HG02623 (cell line): ENCODE measurements around the gene C14orf132.

Experiments used
- ATAC-seq: cut with Tn5 transposase; IDR thresholded peaks from one replicate; pipeline ENCODE4 v1.9.1; 2021; ENCODE audit warnings: moderate library complexity; ENCODE audit not compliant: unreplicated experiment

Gene C14orf132

DNA sequence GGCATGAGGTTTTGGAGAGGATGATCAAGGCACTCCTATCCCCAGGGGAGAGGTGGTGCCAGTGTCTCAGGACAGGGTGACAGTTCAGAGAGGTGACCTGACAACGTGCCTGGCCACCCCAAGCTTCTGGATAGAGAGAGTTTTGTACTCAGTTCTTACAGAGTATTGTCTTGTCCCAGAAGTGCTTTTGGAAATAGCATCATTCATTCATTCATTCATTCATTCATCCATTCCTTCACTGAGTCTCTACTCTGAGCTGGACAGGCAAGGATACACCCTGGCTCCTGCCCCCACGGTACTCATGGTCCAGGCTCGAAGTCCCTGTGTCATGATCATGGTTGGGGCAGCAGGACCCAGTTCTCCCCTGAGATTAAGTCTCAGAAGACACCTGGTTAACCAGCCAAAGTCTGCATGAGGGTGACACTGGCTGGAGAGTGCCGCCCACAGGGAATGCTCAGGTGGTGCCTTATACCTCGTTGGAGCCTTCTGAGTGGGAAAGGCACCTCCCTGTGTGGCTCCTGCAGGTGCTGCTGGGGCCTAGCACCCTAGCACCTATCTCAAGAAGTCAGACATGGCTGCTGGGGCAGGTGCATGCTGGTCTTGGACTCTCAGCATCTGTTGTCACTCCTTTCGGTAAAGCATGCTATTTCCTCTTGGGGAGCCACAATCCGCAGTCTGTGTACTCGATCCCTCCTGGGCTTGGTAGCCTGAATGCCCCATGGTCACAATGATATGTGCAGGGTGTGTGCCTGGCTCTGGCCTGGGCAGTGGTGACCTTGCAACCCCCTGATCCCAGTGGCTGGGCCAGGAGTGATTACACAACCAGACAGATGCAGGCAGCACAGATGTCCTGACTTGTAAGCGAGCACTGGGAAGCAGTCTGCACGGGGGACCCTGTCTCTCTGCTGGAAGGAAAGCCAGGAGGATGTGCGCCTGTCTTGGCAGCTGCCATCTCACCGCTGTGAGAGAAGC lies 57.8 kb downstream of the C14orf132 start:
- ATAC-seq = no peak

DNA sequence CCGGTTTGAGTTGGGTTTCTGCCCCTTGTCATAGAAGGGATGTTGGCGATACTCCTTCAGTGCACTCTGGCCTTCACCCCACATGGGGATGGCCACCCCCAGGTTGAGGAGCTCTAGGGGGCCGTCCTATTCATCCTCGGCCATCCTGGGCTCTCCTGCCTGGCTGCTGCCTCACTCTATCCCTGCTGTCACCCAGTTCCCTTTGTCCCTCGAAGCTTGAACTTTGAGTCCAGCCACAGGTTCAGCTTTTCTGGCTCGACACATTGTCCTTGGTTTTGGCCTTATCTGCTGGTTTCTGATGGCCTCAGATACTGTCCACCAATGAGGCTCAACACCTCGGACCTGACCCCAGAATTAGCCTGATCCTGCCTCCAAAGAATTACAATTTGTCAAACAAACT lies 58.6 kb downstream of the C14orf132 start:
- no peak for ATAC-seq

GRCh38 chr14:96098309-96098998 lies 59.3 kb downstream of the C14orf132 start:
- ATAC-seq = no peak

GRCh38 chr14:96098999-96099335 lies 59.8 kb downstream of the C14orf132 start:
- ATAC-seq = no peak

DNA sequence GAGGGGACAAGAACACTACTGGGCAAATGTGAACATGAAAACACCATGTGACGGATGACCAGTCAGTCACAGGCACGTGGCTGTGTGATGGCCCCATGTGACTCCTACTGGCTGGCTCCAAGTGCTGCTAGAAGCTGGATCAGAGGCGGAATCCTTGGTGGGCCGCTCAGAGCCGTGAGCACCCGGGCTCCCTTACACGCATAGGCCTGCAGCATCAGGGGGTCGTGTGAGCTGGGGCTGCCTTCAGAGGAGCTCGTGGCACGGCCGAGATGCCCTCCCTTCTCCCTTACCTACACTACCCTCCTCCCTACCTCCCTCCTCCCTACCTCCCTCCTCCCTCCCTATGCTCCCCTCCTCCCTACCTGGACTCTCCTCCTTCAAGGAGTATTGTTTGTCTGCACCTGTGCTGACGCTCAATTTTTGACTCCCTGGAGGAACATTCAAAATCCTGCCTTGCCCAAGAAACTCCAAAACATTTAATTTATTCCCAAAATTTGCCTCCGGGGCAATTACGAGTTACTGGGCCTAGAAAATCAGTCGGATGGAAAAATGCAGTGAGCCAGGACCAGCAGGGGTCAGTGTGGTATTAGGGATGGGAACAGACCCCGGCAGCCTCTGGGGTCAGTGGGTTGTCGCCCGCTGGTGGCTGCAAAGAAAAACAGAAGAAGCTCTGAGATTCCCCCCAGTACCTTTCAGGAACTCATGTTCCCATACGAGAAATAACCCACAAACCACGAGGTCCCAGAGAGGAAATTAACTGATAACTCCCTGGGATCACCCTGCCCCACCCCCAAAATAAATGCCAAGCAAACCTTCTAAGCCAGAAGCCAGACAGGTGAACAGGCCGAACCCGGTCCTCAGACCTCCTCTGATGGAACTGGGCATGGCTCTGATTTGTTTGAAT lies 61.3 kb downstream of the C14orf132 start:
- no peak for ATAC-seq

- ATAC-seq = no peak
These were observed 63.1 kb downstream of the C14orf132 start for GRCh38 chr14:96102081-96102856.

- no peak for ATAC-seq
These were observed 63.9 kb downstream of the C14orf132 start for GRCh38 chr14:96103075-96103474.

- no peak for ATAC-seq
These were observed 64.6 kb downstream of the C14orf132 start for GRCh38 chr14:96103560-96104460.

DNA sequence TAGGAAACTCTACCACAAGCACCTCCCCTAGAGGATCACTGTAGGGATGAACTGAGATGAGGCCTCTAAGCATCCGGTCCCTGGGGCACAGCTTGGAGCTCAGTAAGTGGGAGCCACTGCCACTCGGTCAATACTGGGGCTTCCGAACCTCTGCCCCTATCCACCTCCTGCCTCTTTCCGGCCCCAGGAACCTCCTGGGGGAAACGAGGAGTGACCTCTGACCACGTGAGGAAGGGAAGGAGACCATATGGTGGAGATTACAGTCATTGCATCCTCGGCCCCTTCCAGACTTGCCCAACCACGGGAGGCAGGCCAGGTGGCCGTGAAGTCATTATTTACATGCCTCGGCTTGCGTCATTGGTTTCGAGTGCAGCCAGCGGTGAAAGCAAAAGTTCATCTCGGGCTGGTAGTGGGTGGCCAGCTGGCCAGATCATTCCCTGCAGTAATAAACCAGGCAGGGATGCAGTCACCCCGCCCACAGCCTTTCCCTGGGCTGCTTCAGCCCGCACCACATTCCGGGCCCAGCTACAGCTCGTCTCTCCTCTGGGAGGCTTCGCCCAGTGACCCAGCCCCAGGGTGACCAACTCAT lies 65.4 kb downstream of the C14orf132 start:
- ATAC-seq = no peak

DNA sequence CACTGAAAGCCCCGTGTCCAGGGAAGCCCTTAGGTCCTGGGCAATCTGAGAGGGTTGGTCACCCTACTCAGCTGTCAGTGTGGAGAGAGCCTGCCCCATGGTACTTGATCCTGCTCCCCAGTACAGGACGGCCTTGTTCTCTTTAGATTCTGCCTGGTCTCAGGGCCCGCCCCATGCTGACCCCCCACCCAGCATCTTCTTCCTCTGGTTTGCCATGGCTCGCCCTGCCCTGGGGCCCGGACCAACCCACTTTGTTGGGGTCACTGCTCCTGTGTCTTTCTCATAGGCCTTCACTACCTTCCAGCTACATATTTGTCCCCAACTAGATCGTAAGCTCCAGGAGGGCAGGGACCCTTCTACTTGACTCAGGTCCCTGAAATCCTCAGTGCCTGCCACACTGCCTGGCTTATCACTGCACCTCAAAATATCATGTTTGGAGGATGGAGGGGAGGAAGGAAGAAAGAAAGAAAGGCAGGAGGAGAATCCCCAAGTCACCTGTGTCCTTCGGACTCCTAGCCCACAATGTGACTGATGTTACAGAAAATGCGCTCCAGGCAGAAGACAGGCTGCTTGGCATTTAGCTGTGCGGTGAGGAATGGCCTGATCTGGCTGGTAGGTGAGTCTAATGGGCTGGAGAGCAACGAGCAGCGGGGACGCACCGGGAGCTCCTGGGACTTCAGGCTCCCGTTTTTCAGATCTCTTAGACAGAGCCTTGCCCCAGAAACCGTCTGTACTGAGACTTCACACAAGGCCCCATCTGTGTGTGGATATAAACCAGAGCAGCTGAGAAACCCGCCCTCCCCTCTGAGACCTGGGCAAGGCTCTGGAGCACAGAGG lies 66.1 kb downstream of the C14orf132 start:
- ATAC-seq = no peak

GRCh38 chr14:96105926-96106441 lies 66.8 kb downstream of the C14orf132 start:
- no peak for ATAC-seq

- ATAC-seq = no peak
These were observed 67.7 kb downstream of the C14orf132 start for GRCh38 chr14:96106891-96107290.

DNA sequence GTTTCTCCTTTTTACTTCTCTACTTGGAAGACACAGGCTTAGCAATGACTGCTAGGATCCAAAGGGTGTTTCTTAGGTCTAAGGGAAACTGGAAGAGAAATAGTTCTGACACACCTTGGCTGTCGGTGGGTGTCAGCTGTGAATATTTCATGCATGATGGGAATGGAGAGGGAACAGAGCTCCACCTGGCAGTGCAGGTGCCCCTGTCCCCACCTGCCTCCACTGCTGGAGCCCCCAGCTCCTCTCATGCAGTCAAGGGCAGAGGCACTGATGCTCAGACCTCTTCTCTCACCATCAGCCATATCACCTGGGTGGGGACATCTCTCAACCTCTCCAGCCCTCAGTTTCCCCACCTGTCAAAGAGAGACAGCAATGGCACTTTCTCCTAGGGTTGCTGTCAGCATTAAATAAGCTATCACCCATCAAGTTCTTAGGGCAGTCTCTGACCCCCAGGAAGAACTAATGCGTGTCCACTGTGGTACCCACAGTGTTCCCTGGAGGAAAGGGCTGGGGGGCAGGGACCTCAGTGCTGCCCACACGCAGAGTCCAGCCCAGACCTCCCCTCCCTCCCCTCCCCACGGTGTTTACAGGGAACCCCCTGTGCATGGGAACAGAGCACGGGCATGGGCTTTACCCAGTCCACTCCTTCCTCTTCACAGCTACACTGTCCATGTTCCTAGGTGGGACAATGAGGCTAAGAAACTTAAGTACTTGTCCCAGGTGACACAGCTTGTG lies 69.1 kb downstream of the C14orf132 start:
- no peak for ATAC-seq

DNA sequence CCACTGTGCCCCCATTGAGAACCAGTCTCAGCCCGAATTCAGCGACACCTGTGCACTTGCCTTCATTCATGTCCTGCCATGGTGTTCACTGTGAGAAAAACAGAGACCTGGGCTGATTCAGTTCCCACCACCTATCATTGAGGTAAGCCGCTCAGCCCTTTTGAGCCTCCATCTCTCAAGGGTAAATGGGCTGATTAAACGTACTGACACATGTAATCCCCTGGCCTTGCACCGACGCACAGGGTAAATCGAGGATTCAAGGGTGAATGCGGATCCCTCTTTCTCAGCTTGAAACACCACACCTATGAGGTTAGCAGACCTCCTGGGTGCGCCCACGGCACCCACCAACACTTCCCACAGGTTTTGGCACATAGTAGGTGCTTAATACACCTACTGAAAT lies 69.7 kb downstream of the C14orf132 start:
- ATAC-seq = no peak

DNA sequence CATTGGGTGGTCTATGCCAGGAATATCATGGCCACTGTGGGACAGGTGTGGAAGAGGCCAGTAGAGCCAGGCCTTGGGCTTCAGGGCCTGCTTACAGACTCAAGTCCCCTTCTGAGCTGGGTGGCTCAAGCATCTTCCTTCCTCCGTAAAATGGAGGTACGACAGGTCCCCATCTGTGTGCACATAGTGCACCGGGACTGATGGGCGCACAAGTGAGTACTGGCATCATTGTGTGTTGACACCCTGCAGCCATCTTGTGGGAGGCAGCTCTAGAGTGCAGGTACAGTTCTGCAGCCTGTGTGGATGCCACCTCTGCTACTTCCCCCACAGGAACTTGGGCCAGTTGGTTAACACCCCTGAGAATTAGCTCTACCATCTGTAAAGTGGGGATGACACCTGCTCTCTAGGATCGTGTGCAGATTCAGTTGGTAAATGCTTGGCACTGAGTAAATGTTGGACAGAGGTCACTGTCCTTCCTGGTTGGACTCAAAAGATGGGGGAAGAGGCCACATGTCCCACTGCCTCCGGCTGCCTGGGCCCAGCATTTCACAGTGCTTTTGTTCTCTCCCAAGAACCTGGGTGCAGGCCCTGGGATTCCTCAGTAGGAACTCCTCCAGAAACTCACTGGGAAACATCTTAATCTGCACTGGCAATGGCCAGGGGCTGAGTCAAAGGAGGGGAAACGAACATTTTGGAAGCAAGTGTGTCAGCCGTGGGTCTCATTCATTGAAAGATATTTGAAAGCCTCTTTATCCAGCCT lies 70.6 kb downstream of the C14orf132 start:
- ATAC-seq = no peak

DNA sequence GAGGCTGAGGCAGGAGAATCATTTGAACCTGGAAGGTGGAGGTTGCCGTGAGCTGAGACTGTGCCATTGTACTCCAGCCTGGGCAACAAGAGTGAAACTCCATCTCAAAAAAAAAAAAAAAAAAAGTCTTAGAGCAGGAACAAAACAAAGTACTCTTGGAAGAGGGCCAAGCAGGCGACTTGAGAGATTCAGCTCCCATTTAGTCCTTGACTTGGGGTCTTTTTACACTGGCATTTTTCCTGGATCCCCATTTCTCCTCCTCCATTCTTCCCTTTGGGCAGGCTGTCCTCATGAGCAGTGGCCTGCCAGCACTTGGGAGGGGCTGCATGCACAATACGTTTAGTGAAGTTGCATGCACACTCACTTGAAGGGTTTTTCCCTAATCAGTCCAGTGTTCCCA lies 72.9 kb downstream of the C14orf132 start:
- no peak for ATAC-seq

- no peak for ATAC-seq
These were observed 74.8 kb downstream of the C14orf132 start for GRCh38 chr14:96114002-96114401.
